ENCODE measurements around the gene KAZN. TPM values are rescaled to one million over a fixed set of nuclear protein-coding genes. Genes with fewer than 3 reads are reported as not detected.

KAZN gene
- total and polyA plus RNA-seq, 2 of the 8 experiments (the other 6 are each of a cell fraction or from before 2014, with no cell fraction given): 3.7 to 11.8 TPM

DNA sequence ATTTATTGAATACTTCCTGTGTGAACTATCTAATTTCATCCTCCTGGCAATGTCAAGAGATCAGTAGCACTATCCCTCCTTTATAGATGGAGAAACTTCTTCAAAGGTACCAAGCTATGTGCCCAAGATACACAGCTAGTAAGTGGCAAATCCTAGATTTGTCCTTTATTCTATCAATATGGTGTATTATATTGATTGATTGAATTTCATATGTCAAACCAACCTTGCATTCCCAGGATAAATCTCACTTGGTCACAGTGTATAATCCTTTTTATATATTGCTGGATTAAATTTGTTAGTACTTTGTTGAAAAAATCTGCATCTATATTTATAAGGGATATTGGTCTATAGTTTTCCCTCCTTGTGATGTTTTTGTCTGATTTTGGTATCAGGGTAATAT, 506.3 kb downstream of the KAZN start:
- no peak for TF ChIP-seq RFX5 (IDR thresholded peaks at IDR 0.05; ENCODE audit: borderline replicate concordance, low read depth, low read length)
- TF ChIP-seq JUN (IDR thresholded peaks at IDR 0.05; ENCODE audit: low read depth, low read length): no peak
- TF ChIP-seq ZNF274 (IDR thresholded peaks at IDR 0.05; ENCODE audit: borderline replicate concordance, extremely low read depth, low read length): no peak
- no peak for TF ChIP-seq SUZ12 (IDR thresholded peaks at IDR 0.05; ENCODE audit: low read length)
- no peak for TF ChIP-seq CREB1 (IDR thresholded peaks at IDR 0.05)
- TF ChIP-seq CHD2 (IDR thresholded peaks at IDR 0.05; ENCODE audit: low read length): no peak
- FAIRE-seq (no peak), DNase-seq (ENCODE audit: low read depth in 1 of 2, low spot score in 2 of 2) (no peak)
- Histone ChIP-seq H3K4me3 (ENCODE audit: extremely low read depth in 1 of 4, insufficient read depth in 2 of 4, low read depth in 3 of 4, low read length in 4 of 4) (no peak overlapping the region), H3K9ac (replicated peaks in 1 of 4; ENCODE audit: extremely low read depth in 1 of 4, low read depth in 3 of 4, low read length in 3 of 4) (no peak overlapping the region), H3K14ac (ENCODE audit: insufficient read length) (no peak overlapping the region), H4K8ac (ENCODE audit: extremely low read depth, insufficient read depth, low read length) (no peak overlapping the region), H3K27me3 (replicated peaks in 1 of 4; ENCODE audit: control insufficient read depth in 3 of 4, extremely low read depth in 1 of 4, insufficient read depth in 3 of 4, low read length in 3 of 4) (peaks cover 0 to 4% (median under 1%) of the 10 kb centered on the region in 4 experiments; a peak in 4 of 7 replicates), H2BK5ac (ENCODE audit: low read depth, low read length) (no peak overlapping the region), H4K5ac (ENCODE audit: insufficient read length, low read depth, low read length) (no peak overlapping the region), H3K36me3 (ENCODE audit: control insufficient read depth in 2 of 4, insufficient read depth in 4 of 4, low read length in 3 of 4) (no peaks in the 10 kb centered on the region), H3K23ac (ENCODE audit: insufficient read length) (no peak overlapping the region), H3K23me2 (ENCODE audit: low read depth, low read length) (peaks cover 4% of the 10 kb centered on the region; the same call in 1 of the 2 replicates), H2AFZ (ENCODE audit: low read length) (no peak overlapping the region), H4K91ac (replicated peaks; ENCODE audit: insufficient read length, low read length) (no peak overlapping the region), H3K79me2 (ENCODE audit: control insufficient read depth in 1 of 2, insufficient read depth in 2 of 2, low read length in 2 of 2) (no peaks in the 10 kb centered on the region), H3K79me1 (ENCODE audit: low read depth, low read length) (no peaks in the 10 kb centered on the region), H2BK15ac (ENCODE audit: low read length) (no peak overlapping the region), H3K9me3 (ENCODE audit: insufficient read depth in 2 of 2, low read depth in 1 of 2, low read length in 1 of 2) (no peaks in the 10 kb centered on the region), H3K27ac (ENCODE audit: low read depth, low read length) (no peak overlapping the region), H2AK5ac (ENCODE audit: low read depth, low read length) (no peak overlapping the region), H4K20me1 (replicated peaks in 1 of 2; ENCODE audit: control insufficient read depth in 1 of 2, insufficient read depth in 2 of 2, low read length in 2 of 2) (peaks cover 0 to 2% of the 10 kb centered on the region in 2 experiments), H2BK20ac (ENCODE audit: low read length) (no peak overlapping the region), H3K4ac (replicated peaks; ENCODE audit: insufficient read length, low read depth, low read length) (no peak overlapping the region), H3K4me1 (replicated peaks in 1 of 4; ENCODE audit: control insufficient read depth in 3 of 4, insufficient read depth in 4 of 4, low read length in 3 of 4) (peaks cover 5 to 18% (median 7%) of the 10 kb centered on the region in 4 experiments; a peak in 6 of 7 replicates), H3K4me2 (ENCODE audit: insufficient read depth in 1 of 2, low read depth in 2 of 2, low read length in 2 of 2) (no peak overlapping the region), H3K18ac (ENCODE audit: extremely low read depth, low read length) (no peak overlapping the region), H2BK12ac (ENCODE audit: low read depth, low read length) (no peak overlapping the region), H3K56ac (replicated peaks; ENCODE audit: insufficient read length, low read depth, low read length) (no peak overlapping the region), H2BK120ac (replicated peaks; ENCODE audit: low read depth, low read length) (no peak overlapping the region)
- ChIA-PET CTCF (ENCODE audit: partially characterized antibody) (interaction anchor here (1.2 to 2.8 kb wide), 6 partner anchors 11 to 530 kb away, joined by 3 to 9 read pairs (median 4); no protein-coding TSS in a partner anchor), POLR2A (ENCODE audit: partially characterized antibody) (no interaction called here)
